NCI-H1417 treated with DMSO at 0.1 percent for 48 hours (cell line): ENCODE measurements around the gene PLAAT1.

Source experiments
- DNase-seq: peaks from one replicate; lab custom pipeline; 2025; lab: John Stamatoyannopoulos, UW

Gene PLAAT1

GRCh38 chr3:193253986-193254660 lies 13.1 kb downstream of the PLAAT1 start:
- DNase-seq = no peak

GRCh38 chr3:193261970-193262369 lies 20.9 kb downstream of the PLAAT1 start:
- no peak for DNase-seq

DNA sequence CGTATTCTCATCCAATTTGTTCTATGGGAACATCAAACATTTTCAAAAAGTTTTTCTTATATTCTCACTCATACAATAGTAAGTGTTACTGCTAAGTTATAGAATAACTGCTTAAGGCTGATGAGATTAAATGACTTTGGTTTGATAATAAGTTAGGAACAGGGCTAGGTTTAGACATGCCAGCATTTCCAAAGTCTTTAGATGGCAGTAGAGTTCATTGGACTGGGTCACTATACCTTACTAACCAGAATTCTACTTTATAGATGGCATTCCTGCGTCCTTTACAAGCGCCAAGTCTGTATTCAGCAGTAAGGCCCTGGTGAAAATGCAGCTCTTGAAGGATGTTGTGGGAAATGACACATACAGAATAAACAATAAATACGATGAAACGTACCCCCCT lies 21.7 kb downstream of the PLAAT1 start:
- DNase-seq = no peak

GRCh38 chr3:193269343-193270028 lies 28.5 kb downstream of the PLAAT1 start:
- DNase-seq = no peak

DNA sequence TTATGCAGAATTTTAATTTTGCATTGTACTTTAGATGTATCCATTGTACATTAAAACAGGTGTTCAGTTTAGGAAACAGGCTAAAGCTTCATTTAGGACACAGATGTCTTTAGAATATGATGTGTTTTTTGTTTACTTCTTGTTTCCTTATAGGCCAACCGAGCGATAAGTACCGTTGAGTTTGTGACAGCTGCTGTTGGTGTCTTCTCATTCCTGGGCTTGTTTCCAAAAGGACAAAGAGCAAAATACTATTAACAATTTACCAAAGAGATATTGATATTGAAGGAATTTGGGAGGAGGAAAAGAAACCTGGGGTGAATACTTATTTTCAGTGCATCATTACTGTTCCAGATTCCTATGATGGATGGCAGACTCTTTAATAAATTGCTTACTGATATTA lies 29.4 kb downstream of the PLAAT1 start:
- no peak for DNase-seq

- no peak for DNase-seq
These were observed 30.2 kb downstream of the PLAAT1 start for GRCh38 chr3:193271101-193271840.

DNA sequence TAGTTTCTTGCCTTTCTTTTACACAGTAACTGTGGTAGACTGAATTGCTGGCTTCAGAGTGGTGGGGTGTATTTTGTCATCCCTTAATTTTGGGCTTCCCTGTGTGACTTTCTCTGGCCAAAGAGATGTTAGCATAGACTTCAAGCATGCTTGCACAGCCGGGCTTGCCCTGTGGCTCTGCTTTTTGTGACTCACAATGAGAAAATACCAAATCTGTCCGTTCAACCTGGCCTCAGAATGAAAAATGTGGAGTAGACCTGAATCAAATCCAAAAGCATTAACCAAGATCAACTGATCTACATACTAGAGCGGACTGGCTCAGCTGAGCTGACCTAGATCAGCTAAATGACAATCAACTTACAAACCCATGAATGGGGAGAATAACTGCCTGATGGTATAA lies 51.4 kb downstream of the PLAAT1 start:
- DNase-seq = no peak

GRCh38 chr3:193295985-193296384 lies 55.0 kb downstream of the PLAAT1 start:
- no peak for DNase-seq

DNA sequence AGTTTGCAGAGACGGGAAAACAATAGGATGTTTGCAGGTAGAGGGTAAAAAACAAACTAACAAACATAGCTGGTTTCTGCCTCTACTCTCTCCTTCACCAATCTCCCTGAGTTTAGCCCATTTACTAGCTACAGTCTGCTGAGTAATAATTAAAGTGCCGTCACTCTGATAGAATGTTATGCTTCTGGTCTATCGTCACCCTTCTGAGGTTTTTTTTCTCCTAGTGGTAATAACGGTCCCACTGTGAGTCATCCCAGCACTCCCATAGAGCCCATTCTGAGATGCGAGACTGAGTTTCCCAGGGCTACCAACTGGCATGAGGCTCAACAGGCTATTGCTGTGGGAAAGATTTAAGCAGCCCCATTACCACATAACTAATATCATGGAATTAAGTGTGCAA lies 56.4 kb downstream of the PLAAT1 start:
- DNase-seq = no peak

DNA sequence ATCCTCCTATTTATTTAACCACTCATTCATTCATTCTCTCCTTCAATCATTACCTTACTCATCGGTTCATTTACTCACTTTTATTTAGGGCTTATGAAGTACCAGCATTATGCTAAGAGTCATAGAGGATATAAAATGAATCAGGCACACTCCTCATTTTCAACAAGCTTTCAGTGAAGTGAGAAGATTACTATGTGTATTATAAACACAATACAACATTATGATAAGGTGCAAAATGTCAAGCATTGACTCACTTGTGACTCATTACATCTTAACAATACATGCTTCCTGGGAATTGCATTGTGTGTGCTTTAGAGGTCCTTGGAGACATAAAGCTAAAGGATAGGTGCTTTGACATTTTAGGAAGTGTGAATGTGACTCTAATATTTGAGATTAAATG lies 60.4 kb downstream of the PLAAT1 start:
- DNase-seq = no peak

DNA sequence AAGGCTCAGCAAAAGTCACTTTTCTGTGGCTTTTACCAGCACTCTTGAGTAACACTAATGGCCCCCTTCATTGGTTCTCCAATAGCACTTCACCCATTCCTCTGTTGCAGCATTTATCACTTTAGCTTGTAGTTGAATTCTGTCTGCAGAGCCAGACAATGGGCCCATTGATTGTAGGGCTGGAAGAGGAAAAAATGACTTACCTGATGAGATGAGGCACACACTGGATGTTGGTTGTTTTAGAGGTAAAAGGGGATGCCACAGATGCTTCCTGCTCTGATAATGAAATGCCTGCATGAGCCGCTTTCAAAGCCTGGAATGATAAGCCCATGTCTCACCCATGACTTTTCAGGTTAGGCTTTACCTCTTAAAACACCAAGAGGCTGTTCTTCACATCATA lies 64.3 kb downstream of the PLAAT1 start:
- DNase-seq = no peak

DNA sequence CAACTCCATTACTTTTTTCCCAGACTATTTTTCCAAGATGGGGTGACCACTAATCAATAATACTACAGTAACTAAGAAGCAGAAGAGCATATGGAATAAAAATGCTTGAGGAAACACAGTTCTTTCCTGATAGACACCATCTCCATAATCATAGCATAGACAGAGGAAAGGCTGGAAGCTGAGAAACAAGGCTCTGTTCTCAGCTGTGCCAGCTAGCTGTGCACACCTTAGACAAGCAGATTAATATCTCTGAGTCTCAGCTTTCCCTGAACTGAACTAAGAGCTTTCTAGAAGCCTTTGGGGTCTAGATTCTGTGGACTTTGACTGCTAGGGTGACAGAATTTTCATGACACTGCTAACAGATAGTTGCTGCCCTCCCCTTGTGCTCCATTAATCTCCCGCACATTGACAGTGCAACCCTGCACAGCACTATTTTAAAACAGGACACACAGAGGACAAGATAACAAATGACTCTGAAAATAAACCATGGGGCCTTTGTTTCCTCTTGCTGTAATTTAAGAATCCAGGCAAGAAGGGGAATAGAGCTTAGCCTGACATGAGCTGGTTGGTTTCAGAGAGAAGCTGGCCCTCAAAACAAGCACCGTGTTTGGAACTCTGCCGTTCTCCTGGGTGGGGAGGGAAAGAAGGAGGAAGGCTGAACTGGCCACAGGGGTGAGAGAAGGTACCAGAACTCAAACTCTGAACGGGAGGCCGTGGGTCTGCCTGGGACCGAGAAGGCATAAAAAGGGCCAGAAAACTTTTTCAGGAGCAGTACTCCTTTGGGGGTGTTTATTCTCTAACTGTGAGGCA lies 70.1 kb downstream of the PLAAT1 start:
- no peak for DNase-seq

DNA sequence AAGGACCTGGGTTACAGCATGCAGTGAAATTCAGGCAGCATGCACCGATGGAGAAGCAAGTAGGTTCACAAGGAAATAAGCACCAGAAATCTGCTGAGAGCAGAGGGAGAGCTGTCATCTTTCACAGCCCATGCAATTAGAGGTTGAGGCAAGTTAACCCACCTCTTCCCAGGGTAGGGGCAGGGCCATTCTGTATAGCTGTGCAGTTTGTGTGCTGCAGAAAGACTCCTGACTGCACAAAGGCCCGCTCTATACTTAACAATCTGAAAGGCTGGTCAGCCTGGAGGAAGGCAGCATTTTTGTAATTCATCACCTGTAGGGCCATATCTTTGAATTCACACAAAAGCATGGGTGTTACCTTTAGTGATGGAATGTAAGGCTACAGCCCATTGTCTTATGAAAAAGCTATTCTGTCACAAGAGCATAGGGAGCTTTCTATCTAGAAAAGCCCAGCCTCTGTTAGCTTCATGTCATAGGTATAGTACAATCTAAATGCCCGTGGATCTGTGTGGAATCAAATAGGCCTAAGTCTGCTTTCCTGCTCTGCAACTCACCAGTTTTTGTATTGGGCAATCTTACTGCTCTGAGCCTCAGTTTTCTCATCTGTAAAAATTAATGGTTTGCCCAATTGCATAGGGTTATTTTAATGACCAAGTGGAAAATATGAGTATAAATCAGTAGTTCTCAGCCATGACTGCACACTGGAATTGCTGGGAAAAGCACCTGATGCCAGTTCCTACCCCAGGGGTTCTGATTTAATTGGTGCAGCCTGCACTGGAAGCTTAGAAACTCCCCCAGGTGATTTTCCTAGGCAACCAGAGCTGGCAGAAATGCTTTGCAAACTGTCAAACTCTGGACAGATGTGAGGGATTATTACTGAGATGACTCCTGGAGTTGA lies 72.3 kb downstream of the PLAAT1 start:
- no peak for DNase-seq

GRCh38 chr3:193314161-193314560 lies 73.1 kb downstream of the PLAAT1 start:
- DNase-seq = no peak

- DNase-seq = no peak
These were observed 76.8 kb downstream of the PLAAT1 start for GRCh38 chr3:193317682-193318300.
